ENCODE results near the gene CNPY4.

GRCh38 chr7:100128637-100128963 lies 9.2 kb downstream of the CNPY4 start:
- TF ChIP-seq SPI1 (IDR thresholded peaks at IDR 0.05; ENCODE audit: low read depth, low read length) (no peak), POLR2A (IDR thresholded peaks at IDR 0.05; ENCODE audit: low read depth, low read length) (no peak)
